GM18526 (cell line): Measurements from ENCODE around the gene DNAJC28.

Source experiments
- POLR2A ChIP-seq: IDR thresholded peaks from 3 replicates; pipeline ENCODE4 v1.6.1; 2011; ENCODE audit not compliant: insufficient read length; ENCODE audit errors: extremely low read depth

DNAJC28 gene

GRCh38 chr21:33491373-33492102 lies at the start of gene DNAJC28:
DNAJC28 (minus strand) TSS chr21:33491716; CDS start chr21:33489393, 2,323 bp downstream.
- peak; percentile 45 for TF ChIP-seq POLR2A

GRCh38 chr21:33541105-33541711 lies 49.7 kb upstream of the DNAJC28 start:
- TF ChIP-seq POLR2A, result no peak

- no peak for TF ChIP-seq POLR2A
These were observed 49.2 kb upstream of the DNAJC28 start for GRCh38 chr21:33540711-33541104.

GRCh38 chr21:33539616-33540015 lies 48.1 kb upstream of the DNAJC28 start:
- TF ChIP-seq POLR2A, result no peak

GRCh38 chr21:33537212-33537611 lies 45.7 kb upstream of the DNAJC28 start:
- TF ChIP-seq POLR2A, result no peak

GRCh38 chr21:33531007-33531406 lies 39.5 kb upstream of the DNAJC28 start:
- TF ChIP-seq POLR2A, result no peak

GRCh38 chr21:33522953-33523349 lies 31.4 kb upstream of the DNAJC28 start:
- no peak for TF ChIP-seq POLR2A

- no peak for TF ChIP-seq POLR2A
These were observed 30.9 kb upstream of the DNAJC28 start for GRCh38 chr21:33522297-33522952.

- no peak for TF ChIP-seq POLR2A
These were observed 27.4 kb upstream of the DNAJC28 start for GRCh38 chr21:33518899-33519298.

- TF ChIP-seq POLR2A, result no peak
These were observed 22.7 kb upstream of the DNAJC28 start for GRCh38 chr21:33514229-33514628.

- no peak for TF ChIP-seq POLR2A
These were observed 21.0 kb upstream of the DNAJC28 start for GRCh38 chr21:33512481-33512880.

- TF ChIP-seq POLR2A, result no peak
These were observed 20.1 kb upstream of the DNAJC28 start for GRCh38 chr21:33511639-33512038.

GRCh38 chr21:33510826-33511225 lies 19.3 kb upstream of the DNAJC28 start:
- TF ChIP-seq POLR2A, result no peak

GRCh38 chr21:33505833-33506232 lies 14.3 kb upstream of the DNAJC28 start:
- no peak for TF ChIP-seq POLR2A

GRCh38 chr21:33496345-33496744 lies 4.8 kb upstream of the DNAJC28 start:
- no peak for TF ChIP-seq POLR2A

- TF ChIP-seq POLR2A, result no peak
These were observed 4.2 kb upstream of the DNAJC28 start for GRCh38 chr21:33495743-33496142.
